BJ (cell line): ENCODE results near the gene MACROH2A1. TPM values are rescaled to one million over a fixed set of nuclear protein-coding genes. Genes with fewer than 3 reads are reported as not detected.

ENCODE experiments used
- CTCF ChIA-PET: fragments of 350-600 bp; formaldehyde crosslinking; extraction: SDS; loops from one replicate; lab custom pipeline; 2021; ENCODE audit warnings: antibody characterized with exemption, inconsistent platforms; lab: Yijun Ruan, JAX
- POLR2A ChIA-PET: fragments of 300-600 bp; sonication (Branson Sonifier 250); formaldehyde crosslinking; extraction: SDS; loops from one replicate; lab custom pipeline; 2021; ENCODE audit warnings: antibody characterized with exemption; lab: Charles Lee
- DNase-seq: peaks from one replicate; pipeline ENCODE4 v3.0.0-alpha.2; 2011; ENCODE audit warnings: low read depth
- H3K27me3 ChIP-seq: 2 replicates; pipeline ENCODE4 v1.6.0; 2011; ENCODE audit warnings: low read length; ENCODE audit not compliant: control insufficient read depth, insufficient read depth
- H3K36me3 ChIP-seq: 2 replicates; pipeline ENCODE4 v1.5.1; 2011; ENCODE audit warnings: low read length; ENCODE audit not compliant: control insufficient read depth, insufficient read depth
- H3K4me3 ChIP-seq: 2 replicates; pipeline ENCODE4 v1.5.1; 2011; ENCODE audit warnings: low read depth, mild to moderate bottlenecking, control low read depth, low read length
- polyA plus RNA-seq: library from polyadenylated mRNA; depleted of rRNA; stranded (reverse); fragments of >200 nt; gene quantifications from 2 replicates; pipeline ENCODE4 v1.2.3, GENCODE V29; 2011
- TF ChIP-seq, protein P1 (sequence below): IDR thresholded peaks from 2 replicates; pipeline ENCODE4 v1.5.1; 2011; ENCODE audit warnings: low read depth, mild to moderate bottlenecking, control low read depth, inconsistent platforms, low read length, moderate library complexity; ENCODE audit not compliant: insufficient read depth

MACROH2A1 gene
- polyA plus RNA-seq, 1 experiment: 96.0 TPM

GRCh38 chr5:135391116-135391868, 7.7 kb downstream of the MACROH2A1 start:
- TF ChIP-seq, protein P1, sequence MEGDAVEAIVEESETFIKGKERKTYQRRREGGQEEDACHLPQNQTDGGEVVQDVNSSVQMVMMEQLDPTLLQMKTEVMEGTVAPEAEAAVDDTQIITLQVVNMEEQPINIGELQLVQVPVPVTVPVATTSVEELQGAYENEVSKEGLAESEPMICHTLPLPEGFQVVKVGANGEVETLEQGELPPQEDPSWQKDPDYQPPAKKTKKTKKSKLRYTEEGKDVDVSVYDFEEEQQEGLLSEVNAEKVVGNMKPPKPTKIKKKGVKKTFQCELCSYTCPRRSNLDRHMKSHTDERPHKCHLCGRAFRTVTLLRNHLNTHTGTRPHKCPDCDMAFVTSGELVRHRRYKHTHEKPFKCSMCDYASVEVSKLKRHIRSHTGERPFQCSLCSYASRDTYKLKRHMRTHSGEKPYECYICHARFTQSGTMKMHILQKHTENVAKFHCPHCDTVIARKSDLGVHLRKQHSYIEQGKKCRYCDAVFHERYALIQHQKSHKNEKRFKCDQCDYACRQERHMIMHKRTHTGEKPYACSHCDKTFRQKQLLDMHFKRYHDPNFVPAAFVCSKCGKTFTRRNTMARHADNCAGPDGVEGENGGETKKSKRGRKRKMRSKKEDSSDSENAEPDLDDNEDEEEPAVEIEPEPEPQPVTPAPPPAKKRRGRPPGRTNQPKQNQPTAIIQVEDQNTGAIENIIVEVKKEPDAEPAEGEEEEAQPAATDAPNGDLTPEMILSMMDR: no peak
- H3K36me3 ChIP-seq: peaks cover 7% of the 10 kb centered on the region; the same call in 1 of the 2 replicates
- H3K27me3 ChIP-seq: no peaks in the 10 kb centered on the region
- H3K4me3 ChIP-seq: no peak overlapping the region
- DNase-seq: peak; percentile 70
- ChIA-PET CTCF (interaction anchor here (0.6 to 1.5 kb wide), 8 partner anchors 11 to 174 kb away, joined by 3 to 9 read pairs (median 3); no protein-coding TSS in a partner anchor), POLR2A (interaction anchor here (1.0 kb wide), 1 partner anchor 42 kb away, joined by 5 read pairs; no protein-coding TSS in a partner anchor)

DNA sequence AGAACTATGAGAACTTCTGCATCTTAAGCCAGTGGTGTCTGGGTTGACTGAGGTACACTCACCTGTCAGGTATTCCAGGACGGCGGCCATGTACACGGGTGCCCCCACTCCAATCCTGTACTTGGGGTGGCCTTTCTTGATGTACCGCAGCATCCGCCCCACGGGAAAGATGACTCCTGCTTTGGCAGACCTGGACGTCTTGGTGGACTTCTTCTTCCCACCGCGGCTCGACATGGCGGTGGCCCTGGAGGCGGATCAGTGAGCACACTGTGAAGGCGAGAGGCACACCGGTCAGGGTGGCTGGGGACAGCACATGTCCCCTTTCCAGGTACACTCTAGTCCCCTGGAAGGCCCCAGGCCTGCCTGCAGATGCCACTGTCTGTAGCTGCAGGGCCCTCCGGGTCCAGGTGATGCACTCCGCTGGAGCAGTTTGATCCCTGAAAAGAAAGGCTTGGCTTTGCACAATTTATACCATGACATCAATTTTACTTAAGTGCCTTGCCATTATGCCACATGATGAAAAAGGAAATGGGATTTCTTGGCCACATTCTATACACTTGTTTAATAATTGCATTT, 10.1 kb downstream of the MACROH2A1 start:
- POLR2A ChIA-PET: no interaction called here
- TF ChIP-seq, protein P1: no peak
- no peak for DNase-seq
- H3K36me3 ChIP-seq: peaks cover 18% of the 10 kb centered on the region
- CTCF ChIA-PET: no interaction called here
- no peaks in the 10 kb centered on the region for H3K27me3 ChIP-seq
- H3K4me3 ChIP-seq: no peak overlapping the region

- Histone ChIP-seq H3K4me3 (no peak overlapping the region), H3K36me3 (peaks cover 21% of the 10 kb centered on the region), H3K27me3 (no peaks in the 10 kb centered on the region)
- TF ChIP-seq, protein P1: no peak
- ChIA-PET POLR2A (no interaction called here), CTCF (interaction anchor here (1.2 kb wide), 1 partner anchor 14 kb away, joined by 3 read pairs; no protein-coding TSS in a partner anchor)
- no peak for DNase-seq
Observed at GRCh38 chr5:135387629-135387960, 11.4 kb downstream of the MACROH2A1 start.

DNA sequence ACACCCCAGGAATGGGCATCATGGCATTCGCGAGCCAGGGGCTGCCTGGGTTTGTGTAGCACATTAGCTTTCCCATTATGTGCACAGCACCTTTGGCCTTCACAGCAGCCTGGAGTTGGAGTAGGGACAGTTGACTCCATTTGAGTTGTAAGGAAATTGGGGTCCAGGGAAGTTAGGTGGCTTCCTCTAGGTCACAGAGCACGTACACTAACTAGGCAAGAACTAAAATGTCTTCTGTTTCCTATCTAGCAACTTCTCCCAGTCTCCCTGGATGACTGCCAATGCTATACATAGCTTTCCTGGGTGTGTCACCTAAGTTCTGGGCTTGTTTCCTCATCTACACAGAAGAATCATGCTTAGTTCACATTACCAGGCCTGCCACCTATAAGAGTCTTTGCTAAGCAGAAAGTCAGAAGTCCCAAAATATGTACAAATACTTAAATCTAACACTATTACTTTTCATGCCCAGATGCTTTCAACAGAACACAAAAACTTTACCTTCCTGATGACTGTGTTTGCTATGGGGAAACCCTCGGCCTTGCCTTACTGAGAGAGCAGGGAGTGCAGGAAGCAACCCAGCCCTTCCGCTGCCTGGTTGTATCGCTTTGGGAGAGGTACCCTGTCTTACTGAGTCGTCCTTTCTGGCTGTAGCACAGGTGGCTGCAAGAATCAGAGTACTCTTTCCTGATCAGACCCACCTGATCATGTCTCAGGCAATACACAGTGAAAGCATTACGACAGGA, 12.0 kb downstream of the MACROH2A1 start:
- ChIA-PET POLR2A (no interaction called here), CTCF (interaction anchor here (0.9 to 1.5 kb wide), 3 partner anchors 8 to 33 kb away, joined by 3 to 4 read pairs (median 3); no protein-coding TSS in a partner anchor)
- H3K4me3 ChIP-seq: no peak overlapping the region
- TF ChIP-seq, protein P1: no peak
- peak; percentile 57 for DNase-seq
- H3K36me3 ChIP-seq: peaks cover 21% of the 10 kb centered on the region
- no peaks in the 10 kb centered on the region for H3K27me3 ChIP-seq

DNA sequence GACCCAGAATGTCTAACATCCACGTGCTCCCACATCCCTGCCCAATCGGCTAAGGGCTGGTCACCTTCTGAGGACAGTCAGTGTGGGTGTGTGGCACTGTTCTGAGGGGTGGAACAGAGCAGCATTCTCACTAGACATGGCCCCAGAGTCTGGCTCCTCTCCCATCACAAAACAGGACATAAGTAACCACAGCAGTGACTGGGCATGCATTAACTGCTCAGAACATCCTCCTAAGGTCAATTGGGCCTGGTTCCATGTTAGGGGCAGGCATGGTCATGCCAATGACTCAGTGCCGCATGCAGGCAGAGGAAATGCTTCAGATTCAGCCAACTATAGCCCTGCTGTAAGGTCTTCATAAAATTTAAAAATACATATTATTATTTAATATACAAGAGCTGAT, 12.9 kb downstream of the MACROH2A1 start:
- POLR2A ChIA-PET: no interaction called here
- peaks cover 22% of the 10 kb centered on the region for H3K36me3 ChIP-seq
- no peaks in the 10 kb centered on the region for H3K27me3 ChIP-seq
- CTCF ChIA-PET: interaction anchor here (0.9 to 1.5 kb wide), 3 partner anchors 9 to 32 kb away, joined by 3 to 4 read pairs (median 3); no protein-coding TSS in a partner anchor
- TF ChIP-seq, protein P1: no peak
- DNase-seq: no peak
- H3K4me3 ChIP-seq: no peak overlapping the region
